HL-60 (cell line): Measurements from ENCODE around the gene ZNF385A.

Source experiments
- CTCF ChIP-seq: IDR thresholded peaks from one replicate; pipeline ENCODE4 v1.5.1; 2011; ENCODE audit warnings: low read length, control low read depth, inconsistent platforms; ENCODE audit not compliant: insufficient read depth
- GABPA ChIP-seq: IDR thresholded peaks from 2 replicates; pipeline ENCODE4 v1.6.1; 2012; ENCODE audit warnings: low read depth
- POLR2AphosphoS5 ChIP-seq: IDR thresholded peaks from 2 replicates; pipeline ENCODE4 v1.6.1; 2012; ENCODE audit warnings: low read depth
- REST ChIP-seq: IDR thresholded peaks from 2 replicates; pipeline ENCODE4 v1.6.1; 2012; ENCODE audit warnings: low read depth; ENCODE audit not compliant: insufficient replicate concordance

GRCh38 chr12:54357506-54358190 lies 26.9 kb downstream of the ZNF385A start:
- TF ChIP-seq CTCF = no peak
- TF ChIP-seq POLR2AphosphoS5 = no peak
- no peak for TF ChIP-seq REST
- no peak for TF ChIP-seq GABPA
